HEK293 (cell line): ENCODE measurements around the gene ARAP1.

Source experiments
- CTCF ChIA-PET: fragments of 350-600 bp; formaldehyde crosslinking; extraction: SDS; loops from one replicate; lab custom pipeline; 2021; ENCODE audit warnings: antibody characterized with exemption; lab: Yijun Ruan, JAX
- POLR2A ChIA-PET: fragments of 300-600 bp; formaldehyde crosslinking; extraction: SDS; loops from one replicate; lab custom pipeline; 2020; ENCODE audit warnings: antibody characterized with exemption, inconsistent platforms; lab: Yijun Ruan, JAX
- H3K27ac ChIP-seq: fragments of 200-500 bp; sonication (Bioruptor generic); 2 replicates; pipeline ENCODE4 v1.5.1; 2014; ENCODE audit warnings: low read depth, low read length, control low read depth, inconsistent platforms; ENCODE audit errors: extremely low read depth
- H3K36me3 ChIP-seq, 2 experiments: fragments of 200-500 bp in 1 of 2; sonication (Bioruptor generic) in 1 of 2; 1 replicate in 1 of 2; 2 replicates in 1 of 2; pipeline ENCODE4 v1.5.1; 2014 to 2017; ENCODE audit warnings: inconsistent platforms in 2 of 2, low read length in 2 of 2; ENCODE audit not compliant: control insufficient read depth in 2 of 2, insufficient read depth in 1 of 2
- H3K4me1 ChIP-seq: fragments of 200-500 bp; sonication (Bioruptor generic); 2 replicates; pipeline ENCODE4 v1.5.1; 2014; ENCODE audit warnings: mild to moderate bottlenecking, low read length, inconsistent platforms; ENCODE audit not compliant: control insufficient read depth, insufficient read depth
- H3K4me3 ChIP-seq: 2 replicates; pipeline ENCODE4 v1.5.1; 2011; ENCODE audit warnings: low read depth, mild to moderate bottlenecking, control low read depth, low read length, moderate library complexity
- H3K9me3 ChIP-seq: fragments of 200-500 bp; sonication (Bioruptor generic); 2 replicates; pipeline ENCODE4 v1.5.1; 2014; ENCODE audit warnings: low read depth, low read length, inconsistent platforms; ENCODE audit not compliant: control insufficient read depth, insufficient read depth
- CTCF ChIP-seq: fragments of 450-650 bp; formaldehyde crosslinking; IDR thresholded peaks from 2 replicates; pipeline ENCODE4 v1.5.1; 2016; ENCODE audit warnings: missing biosample characterization, missing genetic modification characterization
- HIC1 ChIP-seq: fragments of 450-650 bp; formaldehyde crosslinking; IDR thresholded peaks from 2 replicates; pipeline ENCODE4 v1.5.1; 2016; ENCODE audit warnings: missing biosample characterization, missing genetic modification characterization
- KLF17 ChIP-seq: fragments of 450-650 bp; formaldehyde crosslinking; IDR thresholded peaks from 2 replicates; pipeline ENCODE4 v1.5.1; 2016; ENCODE audit warnings: missing biosample characterization, missing genetic modification characterization
- PRDM10 ChIP-seq: fragments of 450-650 bp; formaldehyde crosslinking; IDR thresholded peaks from 2 replicates; pipeline ENCODE4 v1.5.1; 2016; ENCODE audit warnings: missing biosample characterization, missing genetic modification characterization
- REPIN1 ChIP-seq: fragments of 450-650 bp; formaldehyde crosslinking; IDR thresholded peaks from 2 replicates; pipeline ENCODE4 v1.5.1; 2017; ENCODE audit warnings: missing biosample characterization, missing genetic modification characterization, low read depth
- SCRT2 ChIP-seq: fragments of 450-650 bp; formaldehyde crosslinking; IDR thresholded peaks from 2 replicates; pipeline ENCODE4 v1.5.1; 2016; ENCODE audit warnings: missing biosample characterization, missing genetic modification characterization
- ZFHX2 ChIP-seq: fragments of 450-650 bp; formaldehyde crosslinking; conservative IDR thresholded peaks from 2 replicates; pipeline ENCODE4 v1.5.1; 2016; ENCODE audit warnings: missing biosample characterization, missing genetic modification characterization
- ZNF266 ChIP-seq: fragments of 450-650 bp; formaldehyde crosslinking; IDR thresholded peaks from 2 replicates; pipeline ENCODE4 v1.5.1; 2016; ENCODE audit warnings: missing biosample characterization, missing genetic modification characterization, low read depth
- ZNF280D ChIP-seq: fragments of 450-650 bp; formaldehyde crosslinking; IDR thresholded peaks from 2 replicates; pipeline ENCODE4 v1.5.1; 2016; ENCODE audit warnings: missing biosample characterization, missing genetic modification characterization
- ZNF335 ChIP-seq: fragments of 450-650 bp; formaldehyde crosslinking; conservative IDR thresholded peaks from 2 replicates; pipeline ENCODE4 v1.5.1; 2016; ENCODE audit warnings: missing biosample characterization, missing genetic modification characterization
- ZNF366 ChIP-seq: fragments of 450-650 bp; formaldehyde crosslinking; conservative IDR thresholded peaks from 2 replicates; pipeline ENCODE4 v1.5.1; 2016; ENCODE audit warnings: missing biosample characterization, missing genetic modification characterization
- ZNF596 ChIP-seq: fragments of 450-650 bp; IDR thresholded peaks from 2 replicates; pipeline ENCODE4 v1.5.0; 2018; ENCODE audit warnings: missing biosample characterization, mild to moderate bottlenecking, missing genetic modification characterization, moderate library complexity
- ZNF677 ChIP-seq: fragments of 450-650 bp; IDR thresholded peaks from 2 replicates; pipeline ENCODE4 v1.5.0; 2018; ENCODE audit warnings: missing biosample characterization, mild to moderate bottlenecking, missing genetic modification characterization, moderate library complexity
- ZNF692 ChIP-seq: fragments of 450-650 bp; formaldehyde crosslinking; IDR thresholded peaks from 2 replicates; pipeline ENCODE4 v1.5.1; 2016; ENCODE audit warnings: missing biosample characterization, missing genetic modification characterization
- ZNF843 ChIP-seq: fragments of 450-650 bp; formaldehyde crosslinking; IDR thresholded peaks from 2 replicates; pipeline ENCODE4 v1.5.1; 2016; ENCODE audit warnings: missing biosample characterization, missing genetic modification characterization
- ZXDB ChIP-seq: fragments of 450-650 bp; formaldehyde crosslinking; IDR thresholded peaks from 2 replicates; pipeline ENCODE4 v1.5.1; 2016; ENCODE audit warnings: missing biosample characterization, missing genetic modification characterization

ARAP1 gene

GRCh38 chr11:72724851-72725723 is 27.1 kb downstream of the ARAP1 start (continued):
- peak; percentile 68 for TF ChIP-seq PRDM10 (tag by site-specific recombination)
- TF ChIP-seq SCRT2 (tag by site-specific recombination): peak; percentile 81
- peak; percentile 99 for TF ChIP-seq ZNF596 (tag by site-specific recombination)
- 0 out of 2 replicates have a peak, but pooled peaks have one; percentile 39 for TF ChIP-seq ZNF692 (tag by site-specific recombination)
- TF ChIP-seq ZNF366 (tag by site-specific recombination): peak; percentile 59
- TF ChIP-seq ZNF280D (tag by site-specific recombination): no peak
- TF ChIP-seq, all 188 proteins: peak for 20

GRCh38 chr11:72724021-72724551 is 28.1 kb downstream of the ARAP1 start:
- Histone ChIP-seq H3K36me3 (peaks cover 0 to 26% of the 10 kb centered on the region in 2 experiments; a peak in 1 of 3 replicates), H3K9me3 (no peaks in the 10 kb centered on the region)
- POLR2A ChIA-PET: no interaction called here
- CTCF ChIA-PET: interaction anchor here (1.1 to 5.9 kb wide), 7 partner anchors 11 to 123 kb away, joined by 5 to 57 read pairs (median 14); partner anchors contain the start of genes ATG16L2 and STARD10
- TF ChIP-seq ZFHX2: peak; percentile 43
- no peak for TF ChIP-seq ZNF335 (tag by site-specific recombination)
- TF ChIP-seq, all 188 proteins: peak for 1
- Histone ChIP-seq H3K27ac (no peak overlapping the region), H3K4me1 (peaks cover 5% of the 10 kb centered on the region; the same call in 1 of the 2 replicates), H3K4me3 (no peak overlapping the region)

- ChIA-PET CTCF (interaction anchor here (1.1 to 5.9 kb wide), 5 partner anchors 12 to 454 kb away, joined by 5 to 57 read pairs (median 14); partner anchors contain the start of gene STARD10), POLR2A (no interaction called here)
- no peak overlapping the region for H3K27ac ChIP-seq
- H3K36me3 ChIP-seq: peaks cover 0 to 31% of the 10 kb centered on the region in 2 experiments; a peak in 1 of 3 replicates
- no peak overlapping the region for H3K4me3 ChIP-seq
- H3K4me1 ChIP-seq: peaks cover 5% of the 10 kb centered on the region; the same call in 1 of the 2 replicates
- no peaks in the 10 kb centered on the region for H3K9me3 ChIP-seq
- no peak for TF ChIP-seq KLF17 (tag by site-specific recombination)
- no peak for TF ChIP-seq ZNF266 (tag by site-specific recombination)
- no peak for TF ChIP-seq ZXDB (tag by site-specific recombination)
- TF ChIP-seq ZNF677 (tag by site-specific recombination): no peak
- TF ChIP-seq REPIN1 (tag by site-specific recombination): no peak
- TF ChIP-seq ZNF843 (tag by site-specific recombination): no peak
- TF ChIP-seq HIC1 (tag by site-specific recombination): no peak
- TF ChIP-seq CTCF (tag by site-specific recombination): no peak
These were observed 28.7 kb downstream of the ARAP1 start for GRCh38 chr11:72723508-72723907.
